Gastrocnemius medialis (tissue), 4 donors: Measurements from ENCODE around the gene HIVEP1.

Experiments used
- CTCF ChIP-seq, 5 experiments: fragments of 450-650 bp in 3 of 5; fragments of 200-600 bp in 2 of 5; sonication (generic) in 2 of 5; IDR thresholded peaks in 4 of 5; conservative IDR thresholded peaks in 1 of 5; 1 replicate in 4 of 5; 2 replicates in 1 of 5; pipeline ENCODE4 v1.5.1; 2016 to 2019; ENCODE audit warnings: antibody characterized with exemption in 5 of 5, mild to moderate bottlenecking in 3 of 5, moderate library complexity in 3 of 5
- POLR2A ChIP-seq, 2 donors: fragments of 450-650 bp; IDR thresholded peaks; one replicate each; pipeline ENCODE4 v1.6.1; 2017; ENCODE audit warnings: antibody characterized with exemption in 2 of 2, mild to moderate bottlenecking in 2 of 2, moderate library complexity in 2 of 2

GRCh38 chr6:12064131-12064530 is 52.0 kb downstream of the HIVEP1 start:
- no peak for TF ChIP-seq POLR2A (IDR thresholded peaks at IDR 0.05)
- no peak for TF ChIP-seq CTCF (IDR thresholded peaks at IDR 0.05 in 4 of 5, conservative IDR thresholded peaks at IDR 0.05 in 1 of 5)
